HepG2 (cell line): Measurements from ENCODE around the gene C19orf73. TPM values are rescaled to one million over a fixed set of nuclear protein-coding genes. Genes with fewer than 3 reads are reported as not detected.

Experiments
- IKZF4 ChIP-seq: sonication (generic); formaldehyde crosslinking; IDR thresholded peaks from 2 replicates; pipeline ENCODE4 v1.5.1; 2020; ENCODE audit warnings: borderline replicate concordance, mild to moderate bottlenecking, low read depth, missing genetic modification reagents; ENCODE audit errors: not compliant biosample characterization
- IRX3 ChIP-seq: sonication (generic); formaldehyde crosslinking; IDR thresholded peaks from 2 replicates; pipeline ENCODE4 v1.8.1; 2023; ENCODE audit warnings: mild to moderate bottlenecking, low read depth, missing genetic modification reagents, borderline replicate concordance
- MAFG ChIP-seq: sonication (generic); formaldehyde crosslinking; IDR thresholded peaks from 2 replicates; pipeline ENCODE4 v1.5.1; 2020; ENCODE audit warnings: mild to moderate bottlenecking, missing genetic modification reagents
- NAIF1 ChIP-seq: sonication (generic); formaldehyde crosslinking; IDR thresholded peaks from 2 replicates; pipeline ENCODE4 v1.5.0; 2020; ENCODE audit warnings: mild to moderate bottlenecking, missing genetic modification reagents, borderline replicate concordance
- NFE2 ChIP-seq: sonication (generic); formaldehyde crosslinking; IDR thresholded peaks from 2 replicates; pipeline ENCODE4 v1.4.0; 2020; ENCODE audit warnings: missing genetic modification reagents
- SMC3 ChIP-seq: IDR thresholded peaks from 2 replicates; pipeline ENCODE4 v1.6.1; 2011; ENCODE audit warnings: low read length, improper control_type of control experiment
- STAG1 ChIP-seq: sonication (generic); formaldehyde crosslinking; IDR thresholded peaks from 2 replicates; pipeline ENCODE4 v1.4.0; 2020; ENCODE audit warnings: missing genetic modification reagents
- ZBTB3 ChIP-seq: sonication (generic); formaldehyde crosslinking; IDR thresholded peaks from 2 replicates; pipeline ENCODE4 v1.4.0; 2020; ENCODE audit warnings: low read depth, mild to moderate bottlenecking, moderate library complexity, missing genetic modification reagents, borderline replicate concordance
- ZFP82 ChIP-seq: sonication (generic); formaldehyde crosslinking; IDR thresholded peaks from 2 replicates; pipeline ENCODE4 v1.5.1; 2020; ENCODE audit warnings: mild to moderate bottlenecking, missing genetic modification reagents, borderline replicate concordance
- polyA plus RNA-seq, 8 experiments: library from polyadenylated mRNA; depleted of rRNA in 3 of 8; stranded (reverse) in 7 of 8; unstranded in 1 of 8; fragments of >200 nt; fragmentation: Illumina TruSeq in 4 of 8; extraction: Trizol in 4 of 8; gene quantifications; 2 replicates each; pipeline versions ENCODE4 v1.2.1 to v1.2.3, GENCODE V29; 2011 to 2016; ENCODE audit warnings: low read depth in 4 of 8, missing spikeins in 1 of 8, mixed read lengths in 1 of 8; ENCODE audit not compliant: insufficient read depth in 1 of 8
- total RNA-seq, 5 experiments: library from RNA; depleted of rRNA; stranded (reverse); fragments of >200 nt; fragmentation: Illumina TruSeq; extraction: Trizol; gene quantifications; 2 replicates each; pipeline ENCODE4 v1.2.3, GENCODE V29; 2016; ENCODE audit warnings: low read depth in 1 of 5
- TF ChIP-seq, protein P1 (sequence below), 2 experiments: IDR thresholded peaks; 2 replicates each; pipeline ENCODE4 v1.6.1; 2011 to 2012; ENCODE audit warnings: low read length in 2 of 2, borderline replicate concordance in 1 of 2, low read depth in 1 of 2, mild to moderate bottlenecking in 1 of 2, moderate library complexity in 1 of 2
- TF ChIP-seq, protein P2 (sequence below): sonication (generic); formaldehyde crosslinking; IDR thresholded peaks from 2 replicates; pipeline ENCODE4 v1.5.1; 2020; ENCODE audit warnings: mild to moderate bottlenecking, missing genetic modification reagents, borderline replicate concordance
- TF ChIP-seq, protein P3 (sequence below): sonication (generic); formaldehyde crosslinking; IDR thresholded peaks from 2 replicates; pipeline ENCODE4 v1.5.1; 2020; ENCODE audit warnings: missing genetic modification reagents, mild to moderate bottlenecking, borderline replicate concordance
- TF ChIP-seq, protein P4 (sequence below): sonication (generic); formaldehyde crosslinking; IDR thresholded peaks from 2 replicates; pipeline ENCODE4 v1.5.0; 2020; ENCODE audit warnings: missing genetic modification reagents

The C19orf73 gene
- total and polyA plus RNA-seq, 2 of the 13 experiments (the other 11 are each of a cell fraction or from before 2014, with no cell fraction given): 1.4 to 1.5 TPM

DNA sequence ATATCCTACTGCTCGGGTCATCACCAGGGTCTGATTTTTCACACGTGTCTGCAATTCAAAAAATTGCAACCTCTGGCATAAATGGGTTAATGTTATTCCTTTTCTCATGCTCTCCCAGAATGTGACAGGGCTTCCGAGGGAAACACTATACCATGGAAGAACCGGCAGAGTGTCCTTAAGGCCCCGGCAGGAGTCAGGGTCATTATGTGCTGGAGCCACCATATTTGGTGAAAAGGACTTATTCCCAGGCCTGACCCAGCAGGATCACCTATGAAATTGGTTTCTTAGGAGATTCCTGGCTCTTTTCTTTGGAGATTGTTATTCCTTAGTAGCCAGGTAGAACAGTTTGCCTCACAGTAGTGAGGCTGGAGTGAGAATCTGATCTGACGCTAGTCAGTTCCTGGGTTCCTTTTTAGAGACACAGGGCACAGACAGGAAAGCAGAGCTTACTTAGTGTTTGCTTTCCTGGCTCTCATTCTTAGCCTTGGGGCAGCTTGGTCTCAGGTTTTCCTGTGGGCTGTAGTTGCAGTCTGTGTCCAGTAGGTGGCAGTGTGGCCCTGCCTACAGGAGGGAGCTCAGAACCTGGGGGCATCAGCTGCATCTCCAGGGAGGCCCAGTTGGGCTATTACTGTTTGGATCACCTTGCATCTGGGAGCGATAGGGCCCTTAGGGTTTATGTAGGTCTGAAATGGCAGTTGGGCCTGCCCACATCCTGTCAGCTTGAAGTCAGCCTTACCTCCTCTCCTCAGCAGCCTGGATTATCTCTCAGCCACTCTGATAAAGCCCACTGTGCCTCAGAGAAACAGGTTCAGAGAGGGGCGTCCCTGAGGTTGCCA is 21.3 kb downstream of the C19orf73 start (continued):
- TF ChIP-seq, protein P1, sequence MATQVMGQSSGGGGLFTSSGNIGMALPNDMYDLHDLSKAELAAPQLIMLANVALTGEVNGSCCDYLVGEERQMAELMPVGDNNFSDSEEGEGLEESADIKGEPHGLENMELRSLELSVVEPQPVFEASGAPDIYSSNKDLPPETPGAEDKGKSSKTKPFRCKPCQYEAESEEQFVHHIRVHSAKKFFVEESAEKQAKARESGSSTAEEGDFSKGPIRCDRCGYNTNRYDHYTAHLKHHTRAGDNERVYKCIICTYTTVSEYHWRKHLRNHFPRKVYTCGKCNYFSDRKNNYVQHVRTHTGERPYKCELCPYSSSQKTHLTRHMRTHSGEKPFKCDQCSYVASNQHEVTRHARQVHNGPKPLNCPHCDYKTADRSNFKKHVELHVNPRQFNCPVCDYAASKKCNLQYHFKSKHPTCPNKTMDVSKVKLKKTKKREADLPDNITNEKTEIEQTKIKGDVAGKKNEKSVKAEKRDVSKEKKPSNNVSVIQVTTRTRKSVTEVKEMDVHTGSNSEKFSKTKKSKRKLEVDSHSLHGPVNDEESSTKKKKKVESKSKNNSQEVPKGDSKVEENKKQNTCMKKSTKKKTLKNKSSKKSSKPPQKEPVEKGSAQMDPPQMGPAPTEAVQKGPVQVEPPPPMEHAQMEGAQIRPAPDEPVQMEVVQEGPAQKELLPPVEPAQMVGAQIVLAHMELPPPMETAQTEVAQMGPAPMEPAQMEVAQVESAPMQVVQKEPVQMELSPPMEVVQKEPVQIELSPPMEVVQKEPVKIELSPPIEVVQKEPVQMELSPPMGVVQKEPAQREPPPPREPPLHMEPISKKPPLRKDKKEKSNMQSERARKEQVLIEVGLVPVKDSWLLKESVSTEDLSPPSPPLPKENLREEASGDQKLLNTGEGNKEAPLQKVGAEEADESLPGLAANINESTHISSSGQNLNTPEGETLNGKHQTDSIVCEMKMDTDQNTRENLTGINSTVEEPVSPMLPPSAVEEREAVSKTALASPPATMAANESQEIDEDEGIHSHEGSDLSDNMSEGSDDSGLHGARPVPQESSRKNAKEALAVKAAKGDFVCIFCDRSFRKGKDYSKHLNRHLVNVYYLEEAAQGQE (IDR thresholded peaks at IDR 0.05; ENCODE audit: borderline replicate concordance in 1 of 2, low read depth in 1 of 2, low read length in 2 of 2): no peak
- TF ChIP-seq IKZF4: no peak
- no peak for TF ChIP-seq NFE2
- TF ChIP-seq, protein P2, sequence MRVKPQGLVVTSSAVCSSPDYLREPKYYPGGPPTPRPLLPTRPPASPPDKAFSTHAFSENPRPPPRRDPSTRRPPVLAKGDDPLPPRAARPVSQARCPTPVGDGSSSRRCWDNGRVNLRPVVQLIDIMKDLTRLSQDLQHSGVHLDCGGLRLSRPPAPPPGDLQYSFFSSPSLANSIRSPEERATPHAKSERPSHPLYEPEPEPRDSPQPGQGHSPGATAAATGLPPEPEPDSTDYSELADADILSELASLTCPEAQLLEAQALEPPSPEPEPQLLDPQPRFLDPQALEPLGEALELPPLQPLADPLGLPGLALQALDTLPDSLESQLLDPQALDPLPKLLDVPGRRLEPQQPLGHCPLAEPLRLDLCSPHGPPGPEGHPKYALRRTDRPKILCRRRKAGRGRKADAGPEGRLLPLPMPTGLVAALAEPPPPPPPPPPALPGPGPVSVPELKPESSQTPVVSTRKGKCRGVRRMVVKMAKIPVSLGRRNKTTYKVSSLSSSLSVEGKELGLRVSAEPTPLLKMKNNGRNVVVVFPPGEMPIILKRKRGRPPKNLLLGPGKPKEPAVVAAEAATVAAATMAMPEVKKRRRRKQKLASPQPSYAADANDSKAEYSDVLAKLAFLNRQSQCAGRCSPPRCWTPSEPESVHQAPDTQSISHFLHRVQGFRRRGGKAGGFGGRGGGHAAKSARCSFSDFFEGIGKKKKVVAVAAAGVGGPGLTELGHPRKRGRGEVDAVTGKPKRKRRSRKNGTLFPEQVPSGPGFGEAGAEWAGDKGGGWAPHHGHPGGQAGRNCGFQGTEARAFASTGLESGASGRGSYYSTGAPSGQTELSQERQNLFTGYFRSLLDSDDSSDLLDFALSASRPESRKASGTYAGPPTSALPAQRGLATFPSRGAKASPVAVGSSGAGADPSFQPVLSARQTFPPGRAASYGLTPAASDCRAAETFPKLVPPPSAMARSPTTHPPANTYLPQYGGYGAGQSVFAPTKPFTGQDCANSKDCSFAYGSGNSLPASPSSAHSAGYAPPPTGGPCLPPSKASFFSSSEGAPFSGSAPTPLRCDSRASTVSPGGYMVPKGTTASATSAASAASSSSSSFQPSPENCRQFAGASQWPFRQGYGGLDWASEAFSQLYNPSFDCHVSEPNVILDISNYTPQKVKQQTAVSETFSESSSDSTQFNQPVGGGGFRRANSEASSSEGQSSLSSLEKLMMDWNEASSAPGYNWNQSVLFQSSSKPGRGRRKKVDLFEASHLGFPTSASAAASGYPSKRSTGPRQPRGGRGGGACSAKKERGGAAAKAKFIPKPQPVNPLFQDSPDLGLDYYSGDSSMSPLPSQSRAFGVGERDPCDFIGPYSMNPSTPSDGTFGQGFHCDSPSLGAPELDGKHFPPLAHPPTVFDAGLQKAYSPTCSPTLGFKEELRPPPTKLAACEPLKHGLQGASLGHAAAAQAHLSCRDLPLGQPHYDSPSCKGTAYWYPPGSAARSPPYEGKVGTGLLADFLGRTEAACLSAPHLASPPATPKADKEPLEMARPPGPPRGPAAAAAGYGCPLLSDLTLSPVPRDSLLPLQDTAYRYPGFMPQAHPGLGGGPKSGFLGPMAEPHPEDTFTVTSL (CRISPR knock-in tag): no peak
- TF ChIP-seq MAFG (CRISPR knock-in tag): no peak
- TF ChIP-seq ZFP82 (CRISPR knock-in tag): no peak
- no peak for TF ChIP-seq ZBTB3 (CRISPR knock-in tag)
- TF ChIP-seq STAG1 (CRISPR knock-in tag): peak; percentile 90
- no peak for TF ChIP-seq IRX3
- no peak for TF ChIP-seq NAIF1 (CRISPR knock-in tag)
- TF ChIP-seq, protein P3, sequence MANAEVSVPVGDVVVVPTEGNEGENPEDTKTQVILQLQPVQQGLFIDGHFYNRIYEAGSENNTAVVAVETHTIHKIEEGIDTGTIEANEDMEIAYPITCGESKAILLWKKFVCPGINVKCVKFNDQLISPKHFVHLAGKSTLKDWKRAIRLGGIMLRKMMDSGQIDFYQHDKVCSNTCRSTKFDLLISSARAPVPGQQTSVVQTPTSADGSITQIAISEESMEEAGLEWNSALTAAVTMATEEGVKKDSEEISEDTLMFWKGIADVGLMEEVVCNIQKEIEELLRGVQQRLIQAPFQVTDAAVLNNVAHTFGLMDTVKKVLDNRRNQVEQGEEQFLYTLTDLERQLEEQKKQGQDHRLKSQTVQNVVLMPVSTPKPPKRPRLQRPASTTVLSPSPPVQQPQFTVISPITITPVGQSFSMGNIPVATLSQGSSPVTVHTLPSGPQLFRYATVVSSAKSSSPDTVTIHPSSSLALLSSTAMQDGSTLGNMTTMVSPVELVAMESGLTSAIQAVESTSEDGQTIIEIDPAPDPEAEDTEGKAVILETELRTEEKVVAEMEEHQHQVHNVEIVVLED (CRISPR knock-in tag): no peak
- TF ChIP-seq, protein P4, sequence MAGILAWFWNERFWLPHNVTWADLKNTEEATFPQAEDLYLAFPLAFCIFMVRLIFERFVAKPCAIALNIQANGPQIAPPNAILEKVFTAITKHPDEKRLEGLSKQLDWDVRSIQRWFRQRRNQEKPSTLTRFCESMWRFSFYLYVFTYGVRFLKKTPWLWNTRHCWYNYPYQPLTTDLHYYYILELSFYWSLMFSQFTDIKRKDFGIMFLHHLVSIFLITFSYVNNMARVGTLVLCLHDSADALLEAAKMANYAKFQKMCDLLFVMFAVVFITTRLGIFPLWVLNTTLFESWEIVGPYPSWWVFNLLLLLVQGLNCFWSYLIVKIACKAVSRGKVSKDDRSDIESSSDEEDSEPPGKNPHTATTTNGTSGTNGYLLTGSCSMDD: no peak
- peak; percentile 68 for TF ChIP-seq SMC3
